ENCODE results near the gene CSPG4.
"Not testable (repeated sequence)": the region's sequence is repeated elsewhere in the genome, so short reads cannot be mapped to it uniquely, and the experiment has no call there.

CSPG4 gene

DNA sequence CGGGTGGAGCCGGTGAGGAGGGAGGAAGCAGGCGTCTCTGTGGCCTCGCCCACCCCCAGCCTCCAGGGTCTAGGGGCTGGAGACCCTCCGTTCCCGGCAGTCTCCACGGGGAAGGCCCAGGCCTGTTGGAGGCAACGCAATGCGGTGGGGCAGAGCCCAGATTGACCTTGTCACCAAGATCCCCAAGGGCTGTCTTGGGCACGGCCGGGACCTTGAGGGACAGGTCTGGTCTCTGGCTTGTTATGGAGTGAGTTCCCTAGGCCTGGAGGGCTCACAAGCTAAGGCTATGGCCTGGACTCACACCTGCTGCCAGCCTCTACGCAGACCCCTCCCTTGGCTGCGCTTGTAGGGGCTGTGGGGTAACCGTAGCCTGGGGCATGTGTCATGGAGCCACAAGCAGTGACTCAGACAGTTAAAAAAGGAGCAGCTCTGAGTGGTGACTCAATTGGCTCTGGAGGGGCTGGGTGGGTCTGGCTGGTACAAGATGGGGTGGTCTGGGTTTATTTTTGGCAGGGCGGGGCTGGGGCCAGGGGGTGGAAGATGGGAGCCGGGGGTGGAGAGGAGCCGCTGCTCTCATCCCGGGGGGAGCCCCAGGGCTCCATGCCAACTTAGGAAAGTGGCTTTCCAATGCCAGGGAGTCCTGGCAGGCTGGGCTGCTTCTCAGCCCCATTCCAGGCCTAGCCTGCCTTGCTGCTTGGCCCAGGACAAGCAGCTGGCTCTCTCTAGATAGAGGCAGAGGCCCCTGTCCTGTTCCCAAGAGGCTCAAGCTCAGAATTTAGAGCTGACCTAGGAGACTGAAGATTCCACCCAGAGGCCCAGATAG, 9.0 kb downstream of the CSPG4 start:
- not testable (repeated sequence) for DNase-seq

DNA sequence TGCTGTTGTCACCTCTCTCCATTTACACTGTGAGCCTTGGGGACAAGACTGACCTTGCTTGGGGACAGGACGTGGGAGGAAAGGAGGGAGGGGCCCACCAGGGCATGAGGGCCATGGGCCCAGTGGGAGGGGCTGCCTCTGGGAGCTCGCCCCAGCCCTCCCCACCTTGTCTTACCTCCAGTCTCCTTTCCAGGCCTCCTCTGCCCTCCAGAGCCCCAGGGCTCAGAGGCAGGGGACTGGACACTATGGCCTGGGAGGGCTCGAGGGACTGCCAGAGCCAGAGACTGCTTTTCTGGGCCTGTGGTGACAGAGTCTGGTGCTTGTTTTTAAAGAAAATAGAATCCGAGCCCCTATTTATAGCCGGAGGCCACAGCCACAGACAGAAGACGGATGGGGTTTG, 10.2 kb downstream of the CSPG4 start:
- DNase-seq = no peak

DNA sequence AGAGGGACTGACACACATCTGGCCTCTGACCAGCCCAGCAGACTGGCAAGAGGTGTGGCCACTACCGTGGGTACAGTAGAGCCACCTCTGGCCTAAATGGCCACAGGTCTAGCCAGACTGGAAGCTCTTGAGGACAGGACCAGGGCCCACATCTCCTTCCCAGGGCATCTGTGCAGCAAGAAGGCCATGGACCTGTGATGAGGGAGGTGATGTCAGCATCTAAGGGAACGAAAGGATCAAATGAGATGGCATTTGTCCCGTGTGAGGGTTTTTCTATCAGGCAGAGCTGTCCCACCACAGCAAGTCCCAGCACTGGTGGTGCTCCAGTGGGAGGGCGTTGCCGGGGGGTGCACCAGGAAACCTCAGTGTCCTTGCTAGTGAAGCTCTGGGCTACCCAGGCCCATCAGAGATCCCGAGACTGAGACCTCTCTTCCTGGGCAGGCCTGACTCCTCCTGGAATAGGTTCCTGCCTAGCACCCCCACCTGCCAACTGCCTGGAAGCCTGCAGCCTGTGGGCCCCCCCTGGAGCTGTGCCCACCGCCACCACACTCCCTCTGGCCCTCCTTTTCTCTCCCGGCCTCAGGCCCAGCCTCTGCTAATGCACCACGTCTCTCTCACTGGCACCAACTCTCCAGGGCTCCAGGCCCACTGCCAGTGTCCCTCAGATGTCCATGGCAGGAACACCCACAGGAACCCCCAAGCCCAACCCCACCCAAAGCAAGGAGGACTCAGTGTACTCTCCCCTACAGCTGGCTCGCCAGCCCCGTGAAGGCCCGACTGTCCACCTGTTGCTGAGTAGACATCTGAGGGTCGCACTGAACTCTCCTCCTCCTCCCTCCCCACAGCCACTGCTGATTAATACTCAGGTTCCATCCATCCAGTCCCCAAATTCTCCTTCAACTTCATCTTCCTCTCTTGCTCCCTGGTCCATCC, 11.3 kb downstream of the CSPG4 start:
- not testable (repeated sequence) for DNase-seq

DNA sequence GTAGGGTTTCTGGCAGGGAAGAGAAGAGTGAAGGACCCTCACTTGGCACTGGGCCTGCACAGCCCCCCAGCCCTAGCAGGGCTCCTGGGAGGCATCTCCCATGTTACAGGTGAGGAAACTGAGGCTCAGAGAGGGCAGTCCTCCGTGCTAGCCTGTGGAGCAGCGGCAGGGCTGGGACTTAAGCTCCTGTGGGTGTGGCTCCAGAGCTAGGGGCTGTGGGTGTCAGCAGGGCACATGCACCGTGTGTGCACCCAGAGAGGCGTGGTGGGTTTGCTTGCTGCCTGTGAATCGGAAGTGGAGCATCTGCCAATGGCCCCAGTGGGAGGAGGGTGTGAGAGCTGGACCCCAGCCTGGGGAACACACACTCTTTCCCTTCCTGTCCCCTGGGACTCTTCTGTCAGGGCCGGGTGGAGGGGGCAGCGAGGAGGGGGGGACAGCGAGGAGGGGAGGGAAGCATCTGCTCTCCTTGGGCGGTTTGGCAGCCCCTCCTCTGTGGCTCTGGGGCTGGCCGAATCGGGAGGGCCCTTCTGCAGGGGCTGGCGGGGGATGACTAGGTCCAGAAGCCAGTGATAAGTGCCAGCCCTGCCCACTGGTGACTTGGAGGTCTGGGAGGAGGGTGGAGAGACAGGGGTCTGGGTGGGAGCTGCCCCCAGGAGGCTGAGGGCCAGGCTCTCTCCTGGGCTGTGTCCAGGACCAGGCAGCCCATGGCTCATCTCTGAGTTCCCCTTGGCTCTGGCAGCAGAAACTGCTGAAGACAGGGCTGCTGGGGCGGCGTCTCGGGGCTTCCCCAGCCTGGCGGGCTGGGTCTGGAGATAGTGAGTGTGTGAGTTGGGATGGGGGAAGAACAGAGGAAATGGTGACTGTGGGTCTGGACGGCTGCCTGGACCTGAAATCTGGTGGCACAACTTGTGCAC, 12.4 kb downstream of the CSPG4 start:
- DNase-seq = not testable (repeated sequence)

DNA sequence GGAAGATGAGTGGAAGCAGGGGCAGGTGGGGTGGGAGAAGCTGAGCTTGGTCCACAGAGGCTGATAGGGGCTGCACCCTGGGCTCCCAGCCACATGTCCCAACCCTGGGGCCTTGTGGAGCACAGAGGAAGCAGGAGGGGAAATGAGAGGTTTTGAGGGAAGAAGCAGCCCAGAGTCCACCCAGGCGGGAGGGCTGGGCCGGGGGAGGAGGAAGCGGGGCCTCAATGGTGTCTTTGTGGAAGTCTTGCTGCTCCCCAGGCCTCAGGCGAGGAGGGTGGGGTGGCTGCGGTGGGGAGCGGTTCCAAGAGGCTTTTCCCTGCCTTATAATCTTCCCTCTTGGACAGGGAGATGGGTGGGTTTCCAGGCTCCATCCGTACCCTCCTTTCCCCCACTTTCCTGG, 13.1 kb downstream of the CSPG4 start:
- DNase-seq = not testable (repeated sequence)

DNA sequence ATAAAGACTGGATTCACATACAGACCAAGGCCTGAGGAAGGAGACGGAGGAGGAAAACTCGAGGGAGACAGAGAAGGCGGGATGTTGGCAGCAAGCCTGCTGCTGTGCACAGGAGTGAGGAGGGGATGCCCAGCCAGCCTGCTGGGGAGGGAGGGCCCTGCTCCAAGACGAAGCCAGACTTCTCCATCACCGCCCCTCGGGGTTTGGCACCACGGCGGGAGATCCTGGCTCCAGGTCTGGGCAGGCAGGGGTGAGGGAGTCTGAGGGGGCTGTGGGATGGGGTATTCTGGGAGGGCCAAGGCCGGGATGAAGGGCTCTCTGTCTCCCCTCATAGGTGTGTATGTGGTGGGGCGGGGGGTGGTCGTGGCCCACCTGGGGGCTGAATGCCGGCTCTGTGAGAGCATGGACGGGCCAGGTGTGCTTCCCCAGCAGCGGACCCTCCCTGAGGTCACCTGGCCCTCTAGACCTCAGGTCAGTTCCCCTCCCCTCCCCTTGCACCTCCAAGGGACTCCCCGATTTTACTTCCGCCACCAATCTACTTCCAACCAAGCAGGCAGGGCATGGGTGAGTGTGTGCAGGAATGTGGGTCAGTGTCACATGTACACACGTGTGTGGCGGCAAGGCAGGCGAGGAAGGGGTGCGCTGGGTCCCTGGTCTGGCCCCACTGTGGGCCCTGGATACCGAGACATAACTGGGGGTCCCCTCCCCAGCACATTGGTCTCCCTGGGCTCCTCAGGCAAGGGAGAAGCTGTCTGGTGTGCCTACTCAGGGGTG, 14.5 kb downstream of the CSPG4 start:
- not testable (repeated sequence) for DNase-seq

DNA sequence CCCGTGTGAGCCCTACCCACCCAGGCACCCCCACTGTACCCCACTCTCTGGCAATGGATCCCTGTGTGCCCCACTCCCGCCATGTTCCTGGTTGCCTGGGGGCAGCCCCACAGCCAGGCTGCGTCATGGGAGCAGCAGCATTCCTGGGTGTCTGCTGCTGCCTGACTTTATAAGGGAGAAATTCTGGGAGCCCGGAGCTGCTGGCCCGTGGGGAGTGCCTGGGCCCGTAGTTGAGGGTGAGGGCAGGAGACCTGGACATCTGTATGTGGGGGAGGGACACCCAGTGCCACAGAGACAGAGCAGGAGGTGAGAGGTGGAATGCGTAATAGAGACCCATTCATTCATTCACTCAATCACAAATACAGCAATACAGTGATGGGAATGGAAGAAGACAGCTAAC, 15.1 kb downstream of the CSPG4 start:
- no peak for DNase-seq

DNA sequence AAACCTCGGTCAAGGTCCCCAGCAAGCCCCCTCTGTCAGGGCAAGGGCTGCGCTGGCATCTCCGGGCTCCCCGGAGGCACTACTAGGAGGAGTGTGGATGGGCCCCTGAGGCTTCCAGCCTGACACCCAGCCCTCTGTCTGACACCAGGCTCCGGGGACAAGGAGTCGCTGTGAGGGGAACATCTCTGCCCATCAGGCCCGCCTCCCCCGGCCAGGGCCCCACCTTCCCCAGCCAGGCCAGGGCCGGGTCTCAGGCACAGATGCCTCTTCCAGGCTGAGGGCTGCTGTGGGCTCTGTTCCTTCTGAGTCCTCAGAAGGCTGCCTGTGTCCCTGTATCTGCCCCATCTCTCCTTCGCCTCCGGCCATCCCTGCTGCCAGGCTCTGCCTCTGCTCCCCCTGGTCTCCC, 15.8 kb downstream of the CSPG4 start:
- no peak for DNase-seq

DNA sequence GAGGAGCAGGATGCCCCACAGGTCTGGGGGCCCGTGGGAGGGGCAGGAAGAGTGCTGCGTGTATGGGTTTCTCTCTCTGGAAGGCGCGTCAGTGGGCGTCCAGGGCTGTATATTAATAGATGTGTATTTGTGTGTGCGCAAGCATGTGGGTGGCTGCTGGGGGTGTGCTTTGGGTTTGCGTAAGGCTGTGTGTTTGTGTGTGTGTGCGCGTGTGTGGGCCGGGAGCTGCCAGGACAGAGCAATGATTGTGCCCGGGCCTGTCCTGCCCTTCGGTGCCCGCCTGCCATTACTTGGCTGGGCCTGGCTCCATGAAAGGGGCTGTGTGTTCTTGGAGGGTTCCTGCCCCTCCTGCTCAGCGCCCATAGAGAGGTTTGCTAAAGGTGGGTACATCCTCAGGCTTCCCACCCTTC, 16.3 kb downstream of the CSPG4 start:
- no peak for DNase-seq

DNA sequence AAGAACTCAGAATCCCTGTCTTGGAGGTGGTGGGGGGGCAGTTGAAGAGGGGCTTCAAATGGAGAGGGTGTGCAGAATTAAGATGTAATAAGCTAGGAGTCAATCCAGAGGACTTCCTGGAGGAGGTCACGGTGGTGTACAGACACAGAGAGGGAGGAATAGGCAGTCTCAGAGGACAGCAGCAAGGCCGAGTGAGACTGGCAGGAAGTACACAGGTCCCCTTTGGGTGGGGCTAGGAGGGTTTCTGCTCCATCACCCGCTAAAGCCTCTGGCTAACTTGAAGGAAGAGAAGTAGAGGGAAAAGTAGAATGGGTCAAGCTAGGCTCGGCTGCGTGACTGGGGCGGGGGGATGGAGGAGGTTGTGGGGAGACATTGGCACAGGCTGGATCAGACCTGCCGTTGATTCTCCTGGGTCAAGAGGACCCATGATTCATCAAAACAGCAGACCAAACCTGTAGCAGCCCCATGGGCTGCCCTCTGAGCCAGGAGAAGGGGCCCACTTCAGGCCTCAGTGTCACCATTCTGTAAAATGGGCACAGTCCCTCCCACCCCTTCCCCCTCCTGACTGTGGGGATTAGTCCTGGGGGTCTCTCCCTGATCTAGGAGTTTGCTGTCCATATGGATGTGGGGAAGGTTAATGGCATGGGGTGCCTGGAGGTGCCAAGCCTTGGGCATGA, 16.9 kb downstream of the CSPG4 start:
- no peak for DNase-seq

DNA sequence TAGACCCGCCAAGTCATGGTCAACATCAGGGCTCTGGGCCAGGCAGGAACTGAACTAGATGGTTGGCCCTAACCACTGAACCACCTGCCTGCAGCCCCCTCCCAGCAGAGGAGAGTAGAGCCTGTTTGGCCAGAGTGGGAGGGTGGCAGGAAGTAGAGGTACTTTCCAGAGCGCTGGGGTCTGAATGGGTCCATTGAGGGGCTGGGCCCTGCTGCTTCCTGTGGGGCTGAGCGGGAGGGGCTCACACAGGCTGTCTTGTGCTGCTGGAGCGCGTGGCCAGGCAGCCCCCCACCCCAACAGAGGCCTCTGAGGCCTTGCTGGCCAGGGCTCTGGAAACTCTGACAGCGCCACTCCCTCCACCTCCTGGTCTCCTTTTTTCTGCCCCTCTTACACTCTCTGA, 17.4 kb downstream of the CSPG4 start:
- no peak for DNase-seq

DNA sequence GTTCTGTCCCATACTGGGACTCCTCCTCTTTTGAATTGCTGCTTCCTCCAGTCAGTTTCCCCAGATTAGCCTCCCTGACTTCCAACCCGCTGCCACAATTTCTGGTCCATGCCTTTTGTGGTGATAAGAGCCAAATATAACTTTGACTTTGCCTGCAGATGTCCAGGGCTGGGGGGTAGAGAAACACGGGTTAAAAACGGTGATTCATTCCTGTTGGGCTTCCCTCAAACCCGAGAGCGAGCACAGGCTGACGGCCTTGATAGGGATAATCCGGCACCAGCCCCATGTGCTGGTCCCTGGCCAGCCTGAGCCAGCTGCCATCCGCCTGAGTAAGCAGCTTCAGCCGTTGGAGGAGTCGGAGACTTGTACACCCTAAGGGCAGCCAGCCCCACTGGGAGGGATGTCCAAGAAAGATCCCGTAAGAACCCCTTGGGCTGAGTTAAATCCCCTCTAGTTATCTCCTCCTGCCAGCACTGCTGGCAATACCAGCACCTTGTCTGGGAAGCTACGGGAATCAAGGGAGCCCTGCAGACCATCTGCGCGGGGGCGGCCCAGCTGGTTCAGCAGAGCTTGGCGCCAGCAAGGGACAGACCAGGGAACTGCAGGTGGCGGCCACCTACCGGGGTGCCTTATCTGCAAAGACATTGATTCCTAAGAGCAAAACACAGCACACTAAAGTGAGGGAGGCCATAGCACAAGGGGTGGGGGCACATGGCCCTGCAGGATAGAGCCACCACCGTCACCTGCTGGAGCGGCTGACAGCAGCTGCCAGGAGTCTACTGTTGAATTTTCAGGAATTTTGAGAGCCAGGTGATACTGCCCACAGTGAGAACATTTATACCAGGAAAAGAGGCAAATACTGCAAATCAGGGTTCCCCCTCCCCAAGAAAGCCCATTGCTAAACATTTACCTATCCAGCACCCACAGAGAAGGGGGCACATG, 18.1 kb downstream of the CSPG4 start:
- DNase-seq = no peak

DNA sequence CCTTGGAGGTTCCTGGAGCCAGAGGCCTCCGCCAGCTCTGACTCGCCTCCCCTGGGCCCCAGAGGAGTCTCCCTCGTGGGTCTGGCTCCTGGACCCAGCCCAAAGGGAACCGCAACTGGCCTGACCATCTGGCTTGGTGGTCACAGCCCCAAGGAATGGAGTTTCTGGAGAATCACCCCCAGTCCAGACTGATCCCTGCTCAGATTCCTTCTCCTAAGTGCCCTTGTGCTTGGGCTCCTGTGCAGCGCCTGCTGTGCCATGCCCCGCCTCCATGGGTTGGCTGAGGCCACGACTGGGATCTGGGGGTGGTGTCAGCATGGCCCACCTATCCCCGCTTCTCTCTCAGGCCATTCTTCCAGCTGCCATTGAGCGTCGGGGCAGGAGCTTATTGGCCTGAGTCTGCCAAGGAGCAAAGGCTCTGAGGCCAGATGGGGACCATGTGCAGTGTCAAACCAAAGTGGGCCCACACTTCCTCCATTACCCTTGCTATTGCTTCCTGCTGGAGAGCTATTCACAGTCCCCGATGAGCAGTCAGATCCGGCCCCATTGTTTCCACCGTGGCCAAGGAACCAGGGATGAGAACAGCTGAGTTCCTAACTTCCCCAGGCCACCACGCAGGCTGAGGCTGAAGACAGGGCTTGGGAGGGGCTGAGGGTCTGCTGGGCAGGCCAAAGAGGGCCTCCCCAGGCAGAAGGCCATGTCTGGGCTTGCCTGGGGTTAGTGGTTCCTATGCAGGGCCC, 19.0 kb downstream of the CSPG4 start:
- DNase-seq = no peak

DNA sequence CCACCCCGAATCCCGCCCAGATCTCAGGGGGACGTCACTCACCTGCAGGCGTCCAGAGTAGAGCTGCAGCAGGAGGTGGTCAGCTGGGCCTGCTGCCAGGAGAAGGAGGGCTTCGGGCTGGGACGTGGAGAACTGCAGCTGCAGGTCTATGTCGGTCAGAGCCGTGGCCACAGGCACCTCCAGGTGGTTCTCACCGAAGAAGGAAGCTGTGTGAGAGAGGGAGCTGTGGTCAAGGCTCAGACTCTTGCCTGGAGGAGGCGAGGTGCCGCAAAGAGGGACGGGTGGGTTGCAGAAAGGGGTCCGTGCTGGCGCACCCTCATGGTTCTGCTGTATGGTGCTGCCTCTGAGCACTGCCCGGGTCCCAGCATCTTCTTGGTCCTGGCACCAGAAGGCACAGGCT, 19.6 kb downstream of the CSPG4 start:
- DNase-seq = not testable (repeated sequence)

DNA sequence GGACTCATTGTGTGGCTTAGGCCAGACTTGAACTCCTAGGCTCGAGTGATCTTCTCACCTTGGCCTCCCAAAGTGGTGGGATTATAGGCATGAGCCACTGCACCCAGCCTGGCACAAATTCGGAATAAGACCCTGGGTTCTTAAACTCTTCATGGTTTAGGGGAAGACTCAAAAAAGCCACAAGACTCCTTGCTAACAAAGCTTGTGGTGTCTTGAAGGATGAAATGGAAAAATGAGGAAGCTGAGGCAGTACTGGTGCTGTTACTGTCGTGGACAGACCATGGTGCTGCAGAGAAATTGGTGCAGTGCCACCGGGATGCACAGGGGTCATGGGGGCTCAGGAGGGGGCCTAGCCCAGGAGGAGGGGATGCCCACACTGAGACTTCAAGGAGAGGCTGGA, 20.3 kb downstream of the CSPG4 start:
- DNase-seq = not testable (repeated sequence)

DNA sequence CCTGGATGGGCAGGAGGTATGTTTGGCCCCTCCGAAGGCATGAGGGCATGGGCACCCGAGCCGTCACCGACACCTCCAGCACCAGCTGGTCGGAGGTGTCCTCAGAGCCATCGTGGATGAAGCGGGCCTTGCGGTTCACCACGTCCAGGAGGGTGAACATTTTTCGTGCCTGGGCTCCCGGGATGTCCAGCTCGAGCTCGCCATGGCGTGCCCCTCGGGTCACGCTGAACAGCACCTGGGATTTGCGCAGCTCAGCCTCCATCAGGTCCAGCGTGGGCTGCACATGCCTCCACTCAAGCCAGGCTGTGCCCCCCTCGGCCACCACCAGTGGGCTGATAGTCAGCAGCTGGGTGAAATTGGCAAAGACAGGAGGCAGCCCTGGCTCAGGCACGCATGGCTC, 23.2 kb downstream of the CSPG4 start:
- DNase-seq = not testable (repeated sequence)

DNA sequence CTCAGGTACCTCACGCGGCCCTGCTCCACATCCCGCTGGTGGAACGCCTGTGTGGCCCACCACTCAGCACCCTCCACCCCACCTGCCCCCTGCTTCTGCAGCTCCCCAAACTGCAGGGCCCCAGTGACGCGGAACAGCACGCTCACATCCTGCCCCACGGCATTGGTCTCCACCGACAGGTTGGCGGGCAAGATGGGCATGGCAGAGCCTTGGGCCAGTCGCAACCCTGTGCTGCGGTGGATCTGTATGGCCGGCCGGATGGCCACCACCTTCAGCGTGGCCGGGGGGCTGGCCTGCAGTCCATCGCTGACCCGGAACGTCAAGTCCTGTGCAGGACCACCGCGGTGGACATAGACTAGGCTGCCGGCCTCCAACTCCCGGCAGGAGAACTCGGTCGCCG, 23.8 kb downstream of the CSPG4 start:
- DNase-seq = no peak

DNA sequence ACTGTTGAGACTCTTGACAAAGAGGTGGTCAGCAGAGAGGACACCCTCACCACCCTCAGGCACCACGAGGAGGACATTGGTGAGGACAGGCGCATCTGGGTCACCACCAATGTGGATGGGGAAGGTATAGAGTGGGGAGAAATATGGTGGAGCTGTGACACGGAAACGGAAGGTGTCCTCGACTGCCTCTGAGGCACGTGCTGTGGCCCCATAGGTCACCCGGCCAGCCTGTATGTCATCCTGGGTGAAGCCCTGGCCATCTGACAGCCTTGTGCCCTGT, 24.4 kb downstream of the CSPG4 start:
- DNase-seq = no peak

DNA sequence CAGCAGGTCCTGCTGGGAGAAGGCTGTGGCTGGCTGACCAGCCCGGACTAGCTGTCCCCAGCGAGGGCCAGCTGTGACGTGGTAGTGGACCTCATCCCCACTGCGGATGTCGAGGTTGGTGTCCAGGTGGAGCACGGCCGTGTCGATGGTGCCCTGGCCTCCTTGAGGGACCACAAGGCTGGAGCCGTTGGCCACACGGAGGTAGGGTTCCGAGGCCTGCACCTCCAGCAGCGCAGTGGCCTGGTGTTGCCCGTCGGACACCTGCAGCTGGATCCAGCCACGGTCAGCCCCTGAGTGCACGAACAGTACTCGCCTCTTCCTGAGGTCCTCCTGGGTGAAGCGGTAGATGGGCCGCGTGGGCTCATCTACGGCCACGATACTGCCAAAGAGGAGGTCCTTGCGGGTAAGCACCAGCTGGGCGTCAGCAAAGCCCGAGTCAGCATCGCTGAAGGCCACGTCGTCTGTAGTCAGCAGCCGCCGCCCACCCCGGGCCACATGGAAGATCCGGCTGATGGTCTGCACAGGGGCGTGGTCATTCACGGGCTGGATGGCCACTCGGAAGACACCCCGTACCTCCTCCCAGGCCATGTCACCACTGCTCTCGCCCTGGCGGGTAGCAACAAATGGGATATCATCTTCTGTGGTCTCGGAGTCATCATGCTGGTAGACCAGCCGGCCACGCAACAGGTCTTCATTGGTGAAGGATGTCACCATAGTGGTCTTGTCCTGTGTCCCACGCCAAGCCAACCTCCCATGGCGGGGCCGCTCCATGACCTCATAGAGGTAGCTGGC, 25.0 kb downstream of the CSPG4 start:
- no peak for DNase-seq
